Measurements from ENCODE around the gene PRKCZ.

Gene PRKCZ

DNA sequence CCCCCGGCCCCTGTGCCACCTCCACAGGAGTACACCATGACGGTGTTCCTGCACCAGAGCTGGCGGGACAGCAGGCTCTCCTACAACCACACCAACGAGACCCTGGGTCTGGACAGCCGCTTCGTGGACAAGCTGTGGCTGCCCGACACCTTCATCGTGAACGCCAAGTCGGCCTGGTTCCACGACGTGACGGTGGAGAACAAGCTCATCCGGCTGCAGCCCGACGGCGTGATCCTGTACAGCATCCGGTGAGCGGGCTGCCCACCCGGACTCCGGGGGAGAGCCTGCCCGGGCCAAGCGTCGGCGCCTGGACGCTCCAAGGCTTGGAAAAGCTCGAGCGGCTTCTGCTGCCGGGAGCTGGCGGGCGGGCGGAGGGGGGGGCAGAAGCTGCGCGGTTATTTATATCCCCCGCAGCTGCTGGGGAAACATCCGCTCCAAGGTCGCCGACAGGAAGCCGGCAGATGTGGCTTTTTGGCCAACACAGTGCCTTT lies 24.7 kb upstream of the PRKCZ start:
- DNase-seq: peak; percentile 78

DNA sequence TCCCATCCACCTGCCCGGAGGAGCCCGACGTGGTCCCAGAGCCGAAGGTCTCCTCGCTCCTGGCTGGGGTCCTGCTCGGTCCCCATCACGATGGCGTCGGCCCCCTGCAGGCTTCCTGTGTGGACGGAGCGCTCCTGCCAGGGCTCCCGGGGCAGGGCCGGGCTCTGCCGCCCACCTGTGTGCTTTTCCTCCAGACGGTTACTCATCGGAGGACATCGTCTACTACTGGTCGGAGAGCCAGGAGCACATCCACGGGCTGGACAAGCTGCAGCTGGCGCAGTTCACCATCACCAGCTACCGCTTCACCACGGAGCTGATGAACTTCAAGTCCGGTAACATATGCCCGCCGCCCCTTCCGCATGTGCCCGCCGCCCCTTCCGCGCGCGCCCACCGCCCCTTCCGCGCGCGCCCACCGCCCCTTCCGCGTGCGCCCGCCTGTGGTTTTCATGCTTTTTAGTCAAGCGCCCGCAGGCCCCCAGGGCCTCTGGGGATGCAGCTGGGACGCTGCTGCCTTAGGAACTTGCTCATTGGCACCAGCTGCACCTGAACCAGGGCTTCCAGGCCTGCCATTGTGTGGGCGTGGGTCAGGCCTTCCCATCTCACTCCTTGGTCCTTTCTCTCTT lies 22.1 kb upstream of the PRKCZ start:
- no peak for DNase-seq

DNA sequence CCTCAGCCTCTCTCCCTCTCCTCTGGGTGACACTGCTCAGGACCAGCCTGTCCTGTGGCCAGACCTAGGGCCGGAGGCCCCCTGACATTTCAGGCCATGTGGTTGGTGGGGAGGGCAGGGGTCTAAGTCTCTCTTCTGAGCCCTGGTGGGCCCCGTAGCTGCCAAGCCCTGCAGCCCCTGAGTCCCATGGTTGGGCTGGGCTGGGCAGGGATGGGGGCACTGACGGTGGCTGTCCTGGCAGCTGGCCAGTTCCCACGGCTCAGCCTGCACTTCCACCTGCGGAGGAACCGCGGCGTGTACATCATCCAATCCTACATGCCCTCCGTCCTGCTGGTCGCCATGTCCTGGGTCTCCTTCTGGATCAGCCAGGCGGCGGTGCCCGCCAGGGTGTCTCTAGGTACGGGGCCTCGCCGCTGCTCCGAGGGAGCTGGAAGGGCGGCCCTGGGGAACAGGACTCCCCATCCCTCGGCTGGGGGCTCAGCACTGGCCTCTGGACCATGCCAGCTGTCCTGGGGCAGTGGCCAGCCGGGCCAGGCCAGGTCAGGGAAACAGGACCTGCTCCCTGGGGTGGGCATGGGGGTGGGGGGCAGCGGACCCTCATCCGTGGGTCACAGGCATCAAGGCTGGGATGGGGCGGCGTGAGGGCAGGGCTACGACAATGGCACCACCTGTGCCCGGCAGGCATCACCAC lies 21.2 kb upstream of the PRKCZ start:
- no peak for DNase-seq

DNA sequence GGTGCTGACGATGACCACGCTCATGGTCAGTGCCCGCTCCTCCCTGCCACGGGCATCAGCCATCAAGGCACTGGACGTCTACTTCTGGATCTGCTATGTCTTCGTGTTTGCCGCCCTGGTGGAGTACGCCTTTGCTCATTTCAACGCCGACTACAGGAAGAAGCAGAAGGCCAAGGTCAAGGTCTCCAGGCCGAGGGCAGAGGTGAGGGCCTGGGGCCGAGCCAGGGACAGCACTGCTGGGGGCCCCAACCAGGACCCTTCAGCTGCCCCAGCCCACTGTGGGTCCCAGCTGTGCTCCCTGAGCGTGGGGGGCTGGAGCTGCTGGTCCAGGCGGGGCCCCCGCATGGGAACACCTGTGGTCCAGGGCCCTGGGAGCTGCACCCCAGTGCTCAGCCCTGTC lies 20.6 kb upstream of the PRKCZ start:
- DNase-seq: no peak

DNA sequence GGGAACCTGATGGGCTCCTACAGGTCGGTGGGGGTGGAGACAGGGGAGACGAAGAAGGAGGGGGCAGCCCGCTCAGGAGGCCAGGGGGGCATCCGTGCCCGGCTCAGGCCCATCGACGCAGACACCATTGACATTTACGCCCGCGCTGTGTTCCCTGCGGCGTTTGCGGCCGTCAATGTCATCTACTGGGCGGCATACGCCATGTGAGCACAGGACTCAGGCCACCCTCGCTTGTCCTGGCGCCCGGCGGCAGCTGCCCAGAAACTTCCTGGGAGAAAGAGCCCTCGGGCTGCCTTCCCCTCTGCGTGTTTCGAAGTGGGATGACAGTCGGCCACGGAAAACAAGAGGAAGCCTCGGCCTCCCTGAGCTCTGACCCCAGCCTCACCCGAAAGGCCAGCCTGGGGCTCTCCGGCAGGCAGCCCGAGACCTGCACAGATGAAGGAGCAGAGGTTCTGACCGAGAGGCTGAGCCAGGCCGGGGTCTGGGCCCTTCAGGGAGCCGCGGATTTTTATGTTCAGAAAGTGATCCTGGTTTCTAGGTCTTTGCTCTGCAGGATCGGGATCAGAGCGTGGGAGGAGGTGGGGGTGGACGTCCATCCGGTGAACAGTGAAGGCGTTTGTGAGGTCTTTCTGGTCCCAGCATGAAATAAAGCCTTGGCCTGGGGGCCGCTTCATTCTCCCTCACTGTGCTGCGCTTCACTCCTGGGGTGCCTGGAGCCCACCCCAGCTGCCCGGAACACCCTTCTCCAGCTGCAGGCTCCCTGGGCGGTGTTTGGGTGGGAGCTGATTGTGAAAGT lies 19.9 kb upstream of the PRKCZ start:
- DNase-seq: no peak

DNA sequence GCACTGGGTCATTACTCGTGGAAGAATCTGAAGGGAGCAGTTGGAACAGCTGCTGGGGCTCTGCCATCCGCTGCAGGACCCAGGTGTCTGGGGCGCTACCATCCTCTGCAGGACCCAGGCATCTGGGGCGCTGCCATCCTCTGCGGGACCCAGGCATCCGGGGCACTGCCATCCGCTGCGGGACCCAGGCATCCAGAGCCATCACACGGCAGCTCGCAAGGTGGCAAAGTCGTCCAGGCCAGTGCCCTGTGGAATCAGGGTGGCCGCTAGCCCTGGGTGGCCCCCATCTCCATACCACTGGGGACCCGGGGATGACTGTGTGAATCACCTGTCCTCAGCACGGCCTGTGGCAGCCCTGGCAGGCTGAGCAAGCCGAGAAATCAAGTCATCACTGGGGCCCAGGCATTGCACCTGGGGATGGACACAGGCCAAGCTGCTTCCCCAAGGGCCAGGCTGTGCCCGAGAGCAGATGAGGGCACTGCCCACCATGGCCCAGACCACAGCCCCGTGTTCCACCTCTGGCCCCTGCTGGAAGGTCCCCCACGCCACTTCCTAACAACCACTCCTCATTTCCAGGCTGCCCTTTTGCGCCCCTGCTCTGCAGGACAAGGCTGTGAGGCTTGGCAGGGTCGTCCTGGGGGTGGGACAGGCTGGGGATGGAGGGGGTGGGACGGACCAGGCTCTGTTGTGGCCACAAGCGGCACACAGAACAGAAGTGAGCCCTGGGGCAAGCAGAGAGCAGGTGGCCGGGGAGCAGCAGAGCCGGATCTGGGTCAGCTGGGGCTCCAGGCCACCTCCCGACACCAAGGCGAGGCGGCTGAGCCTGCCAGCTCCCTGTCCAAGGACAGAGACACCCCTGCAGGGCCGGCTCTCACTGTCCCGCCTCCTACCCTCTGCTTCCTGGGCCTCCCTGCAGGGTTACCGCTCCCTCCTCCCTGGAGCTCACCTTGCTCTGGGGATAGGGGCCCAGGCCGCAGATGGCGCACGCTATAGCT lies 18.4 kb upstream of the PRKCZ start:
- no peak for DNase-seq

DNA sequence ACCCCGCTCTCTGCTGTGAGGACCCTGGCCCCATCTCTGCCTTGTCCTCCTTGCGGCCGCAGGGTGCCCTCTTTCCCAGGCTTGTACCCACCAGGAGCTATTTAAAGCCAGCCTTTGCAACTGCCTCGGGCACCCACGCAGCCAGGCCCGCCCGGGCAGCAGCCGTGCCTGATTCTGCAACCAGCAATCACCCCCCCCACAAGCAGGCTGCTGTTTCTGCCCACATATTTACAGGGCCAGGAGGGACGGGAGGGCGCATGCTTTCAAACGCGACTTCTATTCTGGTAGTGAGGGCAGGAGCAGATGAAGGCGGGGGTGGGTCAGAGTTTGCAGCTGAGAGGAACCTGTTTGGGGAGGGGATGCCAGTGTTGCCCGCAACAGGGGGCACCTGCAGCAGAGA lies 17.5 kb upstream of the PRKCZ start:
- peak; percentile 66 for DNase-seq

DNA sequence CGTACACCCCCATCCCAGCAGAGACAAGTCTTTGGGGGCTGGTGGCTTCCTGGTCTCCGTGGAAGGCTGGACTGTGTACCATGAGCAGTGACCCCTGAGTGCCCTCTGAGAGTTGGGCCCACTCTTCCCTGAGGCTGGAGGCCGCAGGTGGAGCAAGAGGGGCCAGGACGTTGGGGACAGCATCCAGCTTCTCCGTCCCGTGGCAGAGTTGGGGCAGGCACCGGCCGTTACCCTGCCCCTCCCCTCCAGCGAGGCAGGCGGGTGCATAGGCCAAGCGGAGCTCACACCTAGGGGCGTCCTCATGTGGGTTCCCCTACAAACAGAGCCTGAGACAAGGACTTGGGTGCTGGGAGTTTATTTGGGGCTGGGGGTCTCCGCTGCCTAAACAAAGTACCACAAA lies 17.0 kb upstream of the PRKCZ start:
- no peak for DNase-seq

DNA sequence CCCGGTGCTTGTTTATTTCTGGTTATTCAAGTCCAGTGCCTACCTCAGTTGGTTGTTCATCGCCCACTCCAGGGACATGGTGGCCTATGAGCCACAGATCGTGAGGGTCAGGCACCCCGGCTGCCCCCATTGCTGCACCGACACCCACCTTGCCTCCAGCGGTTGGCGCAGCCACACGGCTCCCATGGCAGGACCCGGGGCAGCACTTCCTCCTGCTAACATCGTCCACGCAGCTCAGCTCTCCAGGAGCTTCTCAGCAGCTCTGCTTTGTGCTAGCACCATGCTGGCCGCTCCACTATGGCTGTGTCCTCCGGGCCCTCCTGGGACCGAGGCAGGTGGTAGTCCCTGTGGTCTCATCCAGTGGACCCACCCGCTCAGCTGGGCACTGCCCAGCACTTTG lies 13.9 kb upstream of the PRKCZ start:
- DNase-seq: no peak

DNA sequence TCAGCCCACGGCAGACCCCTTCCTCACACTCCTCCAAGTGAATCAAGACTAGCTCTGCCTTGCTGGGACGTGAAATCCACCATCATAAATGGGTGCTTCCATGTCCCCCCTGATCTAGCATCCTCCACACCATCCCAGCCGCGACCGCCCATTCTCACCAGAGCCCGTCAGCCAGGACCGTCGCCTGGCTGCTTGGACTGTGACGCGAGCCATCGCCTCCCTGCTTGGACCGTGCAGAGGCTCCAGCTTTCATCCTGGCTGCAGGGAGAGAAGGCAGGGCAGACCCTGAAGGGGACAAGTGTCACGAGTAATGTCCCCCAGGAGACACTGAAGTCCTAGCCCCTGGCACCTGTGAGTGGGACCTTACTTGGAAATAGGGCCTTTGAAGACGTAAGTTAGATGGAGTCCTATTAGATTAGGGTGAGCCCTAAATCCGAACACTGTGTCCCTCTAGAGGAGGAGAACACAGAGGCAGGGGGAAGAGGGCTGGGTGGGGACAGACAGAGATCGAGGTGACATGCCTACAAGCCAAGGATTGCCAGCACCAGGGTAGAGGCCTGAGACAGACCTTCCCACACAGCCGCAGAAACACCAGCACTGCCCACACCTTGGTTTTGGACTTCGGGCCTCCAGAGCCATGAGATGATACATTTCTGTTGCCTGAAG lies 12.8 kb upstream of the PRKCZ start:
- DNase-seq: no peak

DNA sequence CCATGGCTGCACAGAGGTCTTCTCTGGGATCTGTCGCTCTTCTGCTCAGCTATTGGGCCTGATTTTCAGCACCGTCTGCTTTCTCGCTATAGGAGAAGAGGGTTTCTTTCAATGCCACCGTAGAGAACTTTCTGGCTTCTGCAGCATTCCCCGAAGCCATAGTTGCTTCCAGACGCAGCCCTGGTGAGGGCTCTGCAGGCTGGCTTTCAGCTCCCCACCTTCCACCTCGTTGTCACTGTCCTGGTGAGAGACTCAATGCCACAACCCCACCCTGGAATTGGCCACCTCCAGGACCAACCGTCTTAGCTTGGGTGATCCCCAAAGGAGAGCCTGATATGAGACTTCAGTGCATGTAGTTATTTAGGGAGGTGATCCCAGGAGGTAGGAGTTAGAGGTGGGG lies 12.0 kb upstream of the PRKCZ start:
- no peak for DNase-seq

DNA sequence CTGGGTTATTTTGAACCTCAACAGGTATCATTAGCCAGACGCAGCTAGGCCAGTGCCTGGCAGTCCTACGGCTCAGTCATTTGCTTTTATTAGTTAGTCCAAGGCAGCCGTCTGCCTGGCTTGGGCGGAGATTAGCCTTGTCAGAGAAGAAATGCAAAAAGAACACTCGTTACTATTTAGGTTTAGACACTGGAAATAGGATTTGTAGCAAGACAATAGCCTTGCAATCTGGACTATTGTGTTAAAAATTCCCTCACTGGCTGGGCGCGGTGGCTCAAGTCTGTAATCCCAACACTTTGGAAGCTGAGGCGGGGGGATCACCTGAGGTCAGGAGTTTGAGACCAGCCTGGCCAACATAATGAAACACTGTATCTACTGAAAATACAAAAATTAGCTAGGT lies 11.0 kb upstream of the PRKCZ start:
- no peak for DNase-seq

DNA sequence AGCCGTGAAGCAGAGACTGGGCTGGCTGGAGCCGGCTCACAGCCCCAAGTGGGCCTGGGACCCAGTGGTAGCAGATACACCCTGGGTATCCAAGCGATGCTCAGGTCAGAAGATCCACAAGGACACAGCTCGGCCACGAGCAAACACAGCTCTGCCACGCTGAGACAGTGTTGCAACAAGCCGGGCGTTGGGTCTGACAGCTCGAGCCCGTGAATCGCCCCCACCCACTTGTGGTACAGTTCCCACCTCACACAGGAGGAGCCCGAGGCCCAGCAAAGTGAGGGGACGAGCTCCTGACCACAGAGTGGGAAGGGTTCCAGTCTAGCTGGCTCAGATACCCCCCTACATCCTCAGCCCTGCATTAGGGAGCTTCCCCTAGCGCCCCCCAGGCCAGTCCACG lies 8.9 kb upstream of the PRKCZ start:
- DNase-seq: no peak

DNA sequence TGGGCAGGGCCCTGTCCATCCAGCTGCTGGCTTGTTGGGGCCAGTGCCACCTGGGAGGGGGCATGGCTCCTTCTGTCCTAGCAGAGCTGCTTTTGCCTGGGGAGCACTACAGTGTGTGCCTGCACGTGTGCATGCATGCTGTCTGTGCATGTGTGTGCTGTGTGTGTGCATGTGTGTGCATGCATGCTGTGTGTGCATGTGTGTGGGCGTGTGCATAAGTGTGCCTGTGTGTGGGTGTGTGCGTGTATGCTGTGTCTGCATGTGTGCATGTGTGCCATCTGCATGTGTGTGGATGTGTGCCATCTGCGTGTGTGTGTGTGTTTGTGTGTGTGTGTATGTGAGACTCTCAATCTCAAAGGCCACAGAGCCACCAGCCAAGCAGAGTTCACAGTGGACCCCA lies 8.3 kb upstream of the PRKCZ start:
- DNase-seq: no peak

DNA sequence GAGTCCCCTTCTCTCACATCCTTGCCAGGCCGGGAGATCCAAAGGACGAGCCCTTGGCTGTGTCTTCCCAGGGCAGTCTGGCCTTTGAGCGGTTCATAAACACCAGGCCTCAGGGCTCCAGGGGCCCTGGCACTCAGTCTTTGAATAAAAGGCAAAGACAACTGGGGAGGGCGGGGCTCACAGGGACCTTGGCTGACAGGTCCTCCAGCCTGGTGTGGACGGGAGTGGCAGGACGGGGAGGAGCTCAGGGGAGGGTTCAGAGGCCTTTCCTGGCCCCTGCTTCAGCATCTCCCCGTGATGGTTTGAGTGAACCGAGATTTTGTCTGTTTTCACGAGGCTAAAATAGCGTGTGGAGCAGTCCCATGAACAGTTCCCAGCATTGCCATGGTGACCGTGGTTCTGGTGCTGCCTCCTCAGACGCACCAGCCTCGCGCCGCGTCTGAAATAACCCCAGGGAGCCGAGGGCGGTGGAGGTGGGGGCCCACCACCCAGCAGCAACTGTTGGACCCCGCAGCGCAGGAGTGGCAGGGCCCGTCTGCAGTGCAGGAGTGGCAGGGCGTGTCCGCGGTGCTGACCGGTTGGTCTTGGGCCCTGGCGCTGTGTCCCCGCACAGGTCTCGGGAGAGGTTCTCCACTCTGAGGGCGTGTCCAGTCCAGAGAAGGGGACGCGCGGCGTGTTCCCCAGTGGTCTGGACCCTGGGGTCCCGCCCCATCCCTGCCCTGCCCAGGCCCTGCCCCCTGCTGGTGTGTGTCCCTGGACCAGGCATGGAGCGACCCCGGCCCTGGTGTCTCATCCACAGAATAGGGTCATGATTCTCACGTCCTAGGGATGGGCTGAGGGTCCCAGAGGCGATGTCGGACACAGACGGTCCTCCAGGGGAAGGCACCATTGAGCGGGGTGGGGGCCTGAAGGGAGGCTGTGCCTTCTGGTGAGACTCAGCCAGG lies 7.1 kb upstream of the PRKCZ start:
- no peak for DNase-seq

DNA sequence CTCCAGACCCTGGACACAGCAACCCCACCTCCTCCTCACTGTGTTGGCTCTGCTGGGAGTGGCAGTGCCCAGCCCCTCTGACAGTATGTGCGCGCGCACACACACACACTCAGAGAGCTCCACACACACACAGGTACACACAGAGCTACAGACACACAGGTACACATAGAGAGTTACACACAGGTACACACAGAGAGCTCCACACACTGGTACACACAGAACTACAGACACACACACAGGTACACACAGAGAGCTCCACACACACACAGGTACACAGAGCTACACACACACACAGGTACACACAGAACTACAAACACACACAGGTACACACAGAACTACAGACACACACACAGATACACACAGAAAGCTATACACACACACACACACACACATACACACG lies 6.3 kb upstream of the PRKCZ start:
- DNase-seq: no peak

DNA sequence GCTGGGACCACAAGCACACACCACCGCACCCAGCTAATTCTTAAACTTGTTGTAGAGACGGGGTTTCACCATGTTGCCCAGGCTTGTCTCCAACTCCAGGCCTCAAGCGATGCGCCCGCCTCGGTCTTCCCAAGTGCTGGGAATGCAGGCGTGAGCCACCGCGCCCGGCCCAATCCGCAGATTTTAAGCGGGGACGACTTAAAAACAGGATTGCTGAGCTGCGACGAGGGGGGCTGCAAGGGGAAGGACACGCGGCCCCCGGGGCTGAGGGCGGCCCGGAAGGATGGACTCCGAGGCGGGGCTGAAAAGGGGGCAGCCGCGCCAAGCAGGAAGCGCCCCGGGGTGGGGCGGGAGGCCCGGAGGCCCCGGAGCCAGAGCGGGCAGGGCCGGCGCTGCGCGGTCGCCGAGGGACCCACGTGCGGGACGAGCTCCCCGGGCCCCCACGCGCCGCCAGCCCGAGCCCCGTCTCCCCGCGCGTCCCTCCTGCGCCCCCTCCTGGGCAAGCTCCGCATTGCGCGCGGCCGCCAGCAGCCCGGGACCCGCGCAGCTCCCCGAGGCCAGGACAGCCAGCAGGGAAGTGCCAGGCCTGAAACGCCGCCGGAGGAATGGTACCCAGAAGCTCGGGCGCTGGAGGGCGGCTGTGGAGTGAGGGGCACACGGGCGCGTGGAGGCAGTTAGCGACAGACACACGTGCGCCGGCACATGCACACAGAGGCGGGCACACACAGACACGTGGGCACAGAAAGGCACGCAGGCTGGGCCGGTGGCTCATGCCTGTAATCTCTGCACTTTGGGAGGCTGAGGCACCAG lies 5.5 kb upstream of the PRKCZ start:
- DNase-seq: peak; percentile 82

DNA sequence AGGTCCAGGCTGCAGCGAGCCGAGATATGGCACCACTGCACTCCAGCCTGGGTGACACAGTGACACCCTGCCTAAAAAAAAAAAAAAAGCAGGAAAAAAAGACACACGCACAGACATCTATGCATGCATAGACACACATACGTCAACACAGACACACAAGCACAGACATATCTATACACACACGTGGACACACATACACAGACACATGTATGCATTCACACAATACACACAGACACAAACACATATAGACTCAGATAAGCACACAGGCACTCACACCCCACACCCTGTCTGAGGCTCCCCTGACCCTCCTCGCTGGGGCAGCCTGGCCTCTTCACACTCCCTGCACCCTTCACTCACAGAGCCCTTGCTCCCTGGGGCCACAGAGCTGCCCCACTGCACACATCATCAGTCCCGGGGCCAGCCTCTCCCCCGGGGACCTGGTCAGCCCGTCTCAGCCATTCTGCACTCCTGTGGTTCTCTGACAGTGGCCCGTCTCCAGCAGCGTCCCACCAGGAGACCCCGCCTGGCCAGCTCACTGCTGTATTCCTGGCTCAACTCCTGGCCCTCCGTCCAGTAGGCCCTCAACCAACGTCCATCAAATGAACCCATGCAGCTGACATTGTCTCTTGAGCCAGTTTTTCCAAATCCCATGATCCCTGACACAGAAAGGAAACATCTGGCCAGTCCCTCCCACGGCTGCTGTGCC lies 4.6 kb upstream of the PRKCZ start:
- peak; percentile 59 for DNase-seq

DNA sequence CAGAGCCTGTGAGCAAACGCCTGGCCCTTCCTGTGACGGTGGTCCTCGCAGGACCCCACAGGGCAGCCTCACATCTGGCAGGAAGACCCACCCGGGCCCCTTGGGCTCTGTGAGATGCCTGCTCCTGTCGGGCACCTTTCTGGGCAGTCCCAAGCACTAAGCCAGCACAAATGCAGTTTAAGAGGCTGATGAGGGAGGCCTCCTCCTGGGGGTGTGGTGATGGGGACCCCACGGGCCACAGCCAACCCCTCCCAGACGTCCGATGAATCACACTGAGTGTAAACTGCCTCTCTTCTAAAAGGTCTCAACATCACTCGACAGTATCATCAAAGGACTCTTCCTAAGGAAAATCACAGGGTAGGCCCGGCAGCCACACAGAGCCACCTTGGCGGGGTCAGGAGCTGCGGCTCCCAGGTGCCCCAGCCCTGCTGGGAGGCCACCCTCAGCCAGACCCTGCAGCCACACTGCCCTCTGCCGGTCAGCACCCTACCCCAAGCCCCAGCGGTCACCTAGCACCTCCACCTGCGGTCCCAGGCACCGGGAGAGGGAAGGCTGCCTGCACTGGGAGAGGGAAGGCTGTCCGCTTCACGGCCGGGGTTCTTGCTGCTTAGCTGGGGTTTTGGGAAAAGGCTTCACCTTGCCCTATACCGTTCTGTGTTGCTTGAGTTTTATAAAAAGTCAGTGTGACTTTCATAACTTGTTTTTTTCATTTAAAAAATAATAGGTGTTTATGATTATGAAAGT lies 3.9 kb upstream of the PRKCZ start:
- no peak for DNase-seq
